Smooth muscle cell (in vitro differentiated cells): ENCODE measurements around the gene PYGO2. TPM values are rescaled to one million over a fixed set of nuclear protein-coding genes. Genes with fewer than 3 reads are reported as not detected.

Source experiments
- DNase-seq: peaks from one replicate; lab custom pipeline; 2025; ENCODE audit not compliant: unreplicated experiment; lab: John Stamatoyannopoulos, UW
- H2AFZ ChIP-seq: fragments of 200-600 bp; sonication (generic); 2 replicates; pipeline ENCODE4 v1.6.0; 2016; ENCODE audit warnings: antibody characterized with exemption, low read depth, mild to moderate bottlenecking
- H3F3A ChIP-seq: fragments of 200-600 bp; sonication (generic); 2 replicates; pipeline ENCODE4 v1.6.0; 2017; ENCODE audit warnings: antibody characterized with exemption, low read depth
- H3K27ac ChIP-seq: fragments of 200-600 bp; sonication (generic); 2 replicates; pipeline ENCODE4 v1.5.1; 2016; ENCODE audit warnings: low read depth, mild to moderate bottlenecking
- H3K27me3 ChIP-seq: fragments of 200-600 bp; sonication (generic); 2 replicates; pipeline ENCODE4 v1.6.1; 2016; ENCODE audit warnings: low read depth, mild to moderate bottlenecking
- H3K36me3 ChIP-seq: fragments of 200-600 bp; sonication (generic); 2 replicates; pipeline ENCODE4 v1.5.1; 2016; ENCODE audit warnings: low read depth
- H3K4me1 ChIP-seq: fragments of 200-600 bp; sonication (generic); 2 replicates; pipeline ENCODE4 v1.5.1; 2016; ENCODE audit warnings: low read depth
- H3K4me2 ChIP-seq: fragments of 200-600 bp; sonication (generic); 2 replicates; pipeline ENCODE4 v1.6.0; 2016; ENCODE audit warnings: mild to moderate bottlenecking
- H3K4me3 ChIP-seq: fragments of 200-600 bp; sonication (generic); 2 replicates; pipeline ENCODE4 v1.5.1; 2016; ENCODE audit warnings: mild to moderate bottlenecking
- H3K79me2 ChIP-seq: fragments of 200-600 bp; sonication (generic); 2 replicates; pipeline ENCODE4 v1.6.0; 2016; ENCODE audit warnings: low read depth, mild to moderate bottlenecking
- H3K9ac ChIP-seq: fragments of 200-600 bp; sonication (generic); 2 replicates; pipeline ENCODE4 v1.6.0; 2016; ENCODE audit warnings: low read depth
- H3K9me3 ChIP-seq: fragments of 200-600 bp; sonication (generic); replicated peaks from 2 replicates; pipeline ENCODE4 v1.5.1; 2016; ENCODE audit warnings: low read depth
- H4K20me1 ChIP-seq: fragments of 200-600 bp; sonication (generic); 2 replicates; pipeline ENCODE4 v1.6.0; 2016; ENCODE audit warnings: low read depth
- WGBS: methylation state at CpG from one replicate; pipeline ENCODE4 v1.1.7; 2016; ENCODE audit warnings: low lambda C conversion rate; 5-methylcytosine and 5-hydroxymethylcytosine counted together
- polyA plus RNA-seq: library from polyadenylated mRNA; unstranded; fragments of >200 nt; fragmentation: Nextera tagmentation; extraction: Ambion mirVana; gene quantifications from 2 replicates; pipeline ENCODE4 v1.2.1, GENCODE V29; 2016
- total RNA-seq: library from RNA; depleted of rRNA; stranded (reverse); fragments of >200 nt; gene quantifications from 2 replicates; pipeline ENCODE4 v1.2.3, GENCODE V29; 2014
- TF ChIP-seq, protein P1 (sequence below): fragments of 200-600 bp; sonication (generic); IDR thresholded peaks from 2 replicates; pipeline ENCODE4 v1.5.1; 2017; ENCODE audit warnings: borderline replicate concordance, mild to moderate bottlenecking, antibody characterized with exemption; ENCODE audit not compliant: insufficient read depth, poor library complexity, severe bottlenecking

Gene PYGO2
- total and polyA plus RNA-seq, 2 experiments from 2014 or later: 18.4 to 27.9 TPM

DNA sequence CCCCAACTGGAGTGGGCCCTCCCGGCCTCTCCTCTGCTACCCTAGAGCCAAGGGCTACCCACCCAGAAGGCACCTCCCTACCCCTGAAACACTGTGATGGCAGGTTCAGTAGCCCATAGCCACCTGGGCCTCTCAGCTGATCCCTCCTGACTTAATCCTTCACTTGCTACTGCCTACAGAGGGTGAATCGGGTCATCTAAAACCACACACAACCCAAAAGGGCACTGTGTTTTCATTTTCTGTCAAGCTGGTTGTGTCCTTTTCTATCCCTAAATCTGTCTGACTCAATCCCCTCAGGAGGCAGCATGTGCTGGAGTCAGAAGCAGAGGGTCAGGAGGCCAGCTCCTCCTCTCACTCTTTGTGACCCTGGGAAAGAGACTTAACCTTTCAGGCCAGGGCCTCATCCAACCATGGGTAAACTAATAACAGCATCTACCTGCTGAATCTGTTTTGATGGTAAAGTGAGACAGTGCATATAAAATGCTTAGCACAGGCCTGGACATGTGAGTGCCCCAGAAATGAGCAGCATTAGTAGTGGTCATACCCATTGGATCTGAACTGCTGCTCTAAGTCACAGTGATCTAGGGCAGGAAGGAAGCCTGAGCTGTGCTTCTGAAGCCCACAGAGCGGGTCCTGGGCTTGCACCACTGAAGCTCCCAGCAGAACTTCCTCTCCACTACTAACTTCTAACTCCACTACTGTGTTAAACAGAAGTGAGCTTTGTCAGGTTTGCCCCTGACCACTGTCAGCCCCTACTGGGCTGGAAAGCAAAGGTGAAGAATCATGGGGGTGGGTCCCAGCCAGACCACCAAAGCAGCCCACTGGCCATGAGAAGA, 36.0 kb downstream of the PYGO2 start:
- H4K20me1 ChIP-seq: no peaks in the 10 kb centered on the region
- H3K27ac ChIP-seq: no peak overlapping the region
- 95% methylated on average over 3 of the region's 3 CpGs for WGBS
- no peaks in the 10 kb centered on the region for H3K27me3 ChIP-seq
- no peaks in the 10 kb centered on the region for H3K4me1 ChIP-seq
- H3K79me2 ChIP-seq: no peaks in the 10 kb centered on the region
- no peak overlapping the region for H3K4me2 ChIP-seq
- TF ChIP-seq, protein P1, sequence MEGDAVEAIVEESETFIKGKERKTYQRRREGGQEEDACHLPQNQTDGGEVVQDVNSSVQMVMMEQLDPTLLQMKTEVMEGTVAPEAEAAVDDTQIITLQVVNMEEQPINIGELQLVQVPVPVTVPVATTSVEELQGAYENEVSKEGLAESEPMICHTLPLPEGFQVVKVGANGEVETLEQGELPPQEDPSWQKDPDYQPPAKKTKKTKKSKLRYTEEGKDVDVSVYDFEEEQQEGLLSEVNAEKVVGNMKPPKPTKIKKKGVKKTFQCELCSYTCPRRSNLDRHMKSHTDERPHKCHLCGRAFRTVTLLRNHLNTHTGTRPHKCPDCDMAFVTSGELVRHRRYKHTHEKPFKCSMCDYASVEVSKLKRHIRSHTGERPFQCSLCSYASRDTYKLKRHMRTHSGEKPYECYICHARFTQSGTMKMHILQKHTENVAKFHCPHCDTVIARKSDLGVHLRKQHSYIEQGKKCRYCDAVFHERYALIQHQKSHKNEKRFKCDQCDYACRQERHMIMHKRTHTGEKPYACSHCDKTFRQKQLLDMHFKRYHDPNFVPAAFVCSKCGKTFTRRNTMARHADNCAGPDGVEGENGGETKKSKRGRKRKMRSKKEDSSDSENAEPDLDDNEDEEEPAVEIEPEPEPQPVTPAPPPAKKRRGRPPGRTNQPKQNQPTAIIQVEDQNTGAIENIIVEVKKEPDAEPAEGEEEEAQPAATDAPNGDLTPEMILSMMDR: no peak
- no peak for DNase-seq
- no peak overlapping the region for H3K4me3 ChIP-seq
- no peaks in the 10 kb centered on the region for H3K36me3 ChIP-seq
- no peak overlapping the region for H3K9ac ChIP-seq
- no peaks in the 10 kb centered on the region for H3K9me3 ChIP-seq
- H3F3A ChIP-seq: no peaks in the 10 kb centered on the region
- no peak overlapping the region for H2AFZ ChIP-seq

DNA sequence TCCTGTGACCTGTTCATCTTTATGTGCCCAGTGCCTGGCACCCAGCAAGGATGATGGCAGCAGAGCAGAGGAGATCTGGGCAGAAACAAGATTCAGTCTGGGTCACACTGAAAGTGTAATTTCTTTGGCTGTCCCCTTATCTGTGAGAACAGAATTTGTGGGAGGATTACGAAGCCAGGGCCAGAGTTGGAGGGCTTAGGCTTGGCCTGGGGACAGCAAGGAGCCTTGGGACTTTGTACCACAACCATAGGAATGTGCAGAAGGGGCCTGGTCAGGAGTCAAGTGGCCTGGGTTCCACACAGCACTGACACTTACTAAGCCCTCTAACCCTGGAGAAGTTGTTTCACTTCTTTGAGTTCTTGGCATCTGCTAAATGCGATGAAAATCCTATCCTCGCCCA, 37.9 kb downstream of the PYGO2 start:
- Histone ChIP-seq H3K4me2 (no peak overlapping the region), H3K4me1 (no peaks in the 10 kb centered on the region), H2AFZ (no peak overlapping the region), H4K20me1 (no peaks in the 10 kb centered on the region), H3F3A (no peaks in the 10 kb centered on the region), H3K79me2 (no peaks in the 10 kb centered on the region), H3K9ac (no peak overlapping the region), H3K27me3 (no peaks in the 10 kb centered on the region), H3K9me3 (no peaks in the 10 kb centered on the region), H3K27ac (no peak overlapping the region), H3K4me3 (no peak overlapping the region), H3K36me3 (no peaks in the 10 kb centered on the region)
- DNase-seq: no peak
- TF ChIP-seq, protein P1: no peak
- 91% methylated on average over 3 of the region's 3 CpGs for WGBS

DNA sequence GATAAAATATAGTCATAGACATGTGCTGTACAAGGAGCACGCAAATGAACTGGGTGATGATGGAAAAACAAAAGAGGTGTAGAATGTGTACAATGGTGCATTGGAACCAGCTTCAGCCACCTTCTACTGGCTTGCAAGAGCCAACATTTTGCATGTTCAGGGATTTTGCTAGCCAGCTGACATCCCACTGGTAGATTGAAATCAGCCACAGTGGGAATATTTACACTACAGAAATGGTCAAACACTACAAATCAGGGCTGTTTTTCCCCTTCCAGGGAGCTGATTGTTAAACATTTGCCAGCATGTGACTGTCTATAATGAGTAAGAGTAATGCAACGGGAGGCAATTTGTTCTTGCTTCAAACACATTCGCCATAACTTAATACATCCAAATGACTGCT, 48.3 kb downstream of the PYGO2 start:
- TF ChIP-seq, protein P1: no peak
- Histone ChIP-seq H3K27me3 (no peaks in the 10 kb centered on the region), H3K4me3 (no peak overlapping the region), H3K79me2 (no peaks in the 10 kb centered on the region), H3K36me3 (no peaks in the 10 kb centered on the region), H3K4me2 (no peak overlapping the region), H3K9me3 (peaks cover 3% of the 10 kb centered on the region), H3F3A (no peaks in the 10 kb centered on the region), H3K4me1 (no peaks in the 10 kb centered on the region), H4K20me1 (no peaks in the 10 kb centered on the region), H3K9ac (no peak overlapping the region), H3K27ac (no peak overlapping the region), H2AFZ (no peak overlapping the region)
- WGBS: 93% methylated on average over 3 of the region's 3 CpGs
- DNase-seq: no peak

DNA sequence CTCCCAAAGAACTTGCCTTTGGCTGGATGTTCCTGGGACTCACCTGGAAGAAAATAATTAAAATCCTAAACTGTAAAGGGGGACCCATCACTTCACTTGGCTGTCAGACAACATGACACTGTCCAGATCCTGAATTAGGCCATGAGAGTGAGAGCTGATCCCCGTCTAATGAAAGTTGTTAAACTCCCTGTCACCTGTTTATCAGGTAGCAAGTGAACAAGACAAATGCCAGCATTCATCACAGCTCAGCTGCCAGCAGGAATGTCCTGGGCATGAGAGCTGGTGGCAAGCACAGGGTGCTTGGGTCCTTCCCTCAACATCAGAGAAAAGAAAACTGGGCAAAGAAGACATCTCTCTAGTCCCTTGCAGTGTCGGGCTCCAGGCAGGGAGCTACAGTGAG, 48.8 kb downstream of the PYGO2 start:
- no peak for DNase-seq

More for the DNA sequence above, 48.8 kb downstream of the PYGO2 start:
- H3F3A ChIP-seq: no peaks in the 10 kb centered on the region
- no peaks in the 10 kb centered on the region for H4K20me1 ChIP-seq
- H3K9ac ChIP-seq: no peak overlapping the region
- no peak overlapping the region for H3K27ac ChIP-seq
- peaks cover 3% of the 10 kb centered on the region for H3K9me3 ChIP-seq
- no peaks in the 10 kb centered on the region for H3K36me3 ChIP-seq
- H3K4me3 ChIP-seq: no peak overlapping the region
- H3K4me1 ChIP-seq: no peaks in the 10 kb centered on the region
- no peak overlapping the region for H2AFZ ChIP-seq
- H3K79me2 ChIP-seq: no peaks in the 10 kb centered on the region
- no peaks in the 10 kb centered on the region for H3K27me3 ChIP-seq
- TF ChIP-seq, protein P1: no peak
- no peak overlapping the region for H3K4me2 ChIP-seq
- WGBS: 79% methylated on average over 2 of the region's 2 CpGs
